ENCODE measurements around the gene ZSCAN10. TPM values are rescaled to one million over a fixed set of nuclear protein-coding genes. Genes with fewer than 3 reads are reported as not detected.

ZSCAN10 gene
- total RNA-seq, 1 experiment from 2014 or later = not detected

DNA sequence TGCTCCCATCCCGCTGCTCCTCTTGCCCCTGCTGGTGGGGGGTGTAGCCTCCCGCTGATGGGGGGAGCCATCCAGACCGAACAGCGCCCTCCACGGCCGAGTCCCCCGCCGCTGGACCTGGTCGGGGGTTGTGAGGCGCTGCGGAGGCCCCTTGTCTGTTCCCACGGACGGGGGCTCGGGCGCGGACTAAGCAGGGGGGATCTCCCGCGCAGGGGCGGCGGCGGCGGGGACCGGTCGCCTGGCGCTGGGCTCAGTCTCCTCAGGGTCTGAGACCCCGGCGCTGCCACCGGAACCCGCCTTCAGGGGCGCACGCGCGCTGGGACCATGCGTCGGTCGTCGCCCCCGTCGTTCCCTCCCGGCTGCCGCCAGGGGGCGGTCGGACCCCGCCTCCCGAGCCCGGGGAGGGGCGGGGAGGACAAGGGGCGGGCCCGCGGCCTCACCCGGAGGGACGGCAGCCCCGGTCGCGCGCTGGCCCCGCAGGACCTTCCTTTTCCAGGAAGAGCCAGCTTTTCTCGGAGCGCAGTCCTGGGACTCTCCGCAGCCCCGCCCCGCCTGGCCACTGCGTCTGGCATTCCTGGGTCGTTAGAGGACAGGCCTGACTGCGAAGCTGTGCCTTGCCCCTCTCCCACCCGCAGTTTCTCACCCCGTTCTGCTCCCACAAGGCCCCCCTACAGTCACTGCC lies 39.9 kb downstream of the ZSCAN10 start:
- no peak for TF ChIP-seq EZH2phosphoT487 (IDR thresholded peaks at IDR 0.05; ENCODE audit: borderline replicate concordance, low read length)
- TF ChIP-seq, protein P1, sequence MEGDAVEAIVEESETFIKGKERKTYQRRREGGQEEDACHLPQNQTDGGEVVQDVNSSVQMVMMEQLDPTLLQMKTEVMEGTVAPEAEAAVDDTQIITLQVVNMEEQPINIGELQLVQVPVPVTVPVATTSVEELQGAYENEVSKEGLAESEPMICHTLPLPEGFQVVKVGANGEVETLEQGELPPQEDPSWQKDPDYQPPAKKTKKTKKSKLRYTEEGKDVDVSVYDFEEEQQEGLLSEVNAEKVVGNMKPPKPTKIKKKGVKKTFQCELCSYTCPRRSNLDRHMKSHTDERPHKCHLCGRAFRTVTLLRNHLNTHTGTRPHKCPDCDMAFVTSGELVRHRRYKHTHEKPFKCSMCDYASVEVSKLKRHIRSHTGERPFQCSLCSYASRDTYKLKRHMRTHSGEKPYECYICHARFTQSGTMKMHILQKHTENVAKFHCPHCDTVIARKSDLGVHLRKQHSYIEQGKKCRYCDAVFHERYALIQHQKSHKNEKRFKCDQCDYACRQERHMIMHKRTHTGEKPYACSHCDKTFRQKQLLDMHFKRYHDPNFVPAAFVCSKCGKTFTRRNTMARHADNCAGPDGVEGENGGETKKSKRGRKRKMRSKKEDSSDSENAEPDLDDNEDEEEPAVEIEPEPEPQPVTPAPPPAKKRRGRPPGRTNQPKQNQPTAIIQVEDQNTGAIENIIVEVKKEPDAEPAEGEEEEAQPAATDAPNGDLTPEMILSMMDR (conservative IDR thresholded peaks at IDR 0.05; ENCODE audit: low read depth, low read length) = peak; percentile 62
- intact Hi-C loops (cut with micrococcal nuclease) = loop anchor here (1.0 kb wide), 1 partner anchor 65 kb away; no protein-coding TSS in a partner anchor

DNA sequence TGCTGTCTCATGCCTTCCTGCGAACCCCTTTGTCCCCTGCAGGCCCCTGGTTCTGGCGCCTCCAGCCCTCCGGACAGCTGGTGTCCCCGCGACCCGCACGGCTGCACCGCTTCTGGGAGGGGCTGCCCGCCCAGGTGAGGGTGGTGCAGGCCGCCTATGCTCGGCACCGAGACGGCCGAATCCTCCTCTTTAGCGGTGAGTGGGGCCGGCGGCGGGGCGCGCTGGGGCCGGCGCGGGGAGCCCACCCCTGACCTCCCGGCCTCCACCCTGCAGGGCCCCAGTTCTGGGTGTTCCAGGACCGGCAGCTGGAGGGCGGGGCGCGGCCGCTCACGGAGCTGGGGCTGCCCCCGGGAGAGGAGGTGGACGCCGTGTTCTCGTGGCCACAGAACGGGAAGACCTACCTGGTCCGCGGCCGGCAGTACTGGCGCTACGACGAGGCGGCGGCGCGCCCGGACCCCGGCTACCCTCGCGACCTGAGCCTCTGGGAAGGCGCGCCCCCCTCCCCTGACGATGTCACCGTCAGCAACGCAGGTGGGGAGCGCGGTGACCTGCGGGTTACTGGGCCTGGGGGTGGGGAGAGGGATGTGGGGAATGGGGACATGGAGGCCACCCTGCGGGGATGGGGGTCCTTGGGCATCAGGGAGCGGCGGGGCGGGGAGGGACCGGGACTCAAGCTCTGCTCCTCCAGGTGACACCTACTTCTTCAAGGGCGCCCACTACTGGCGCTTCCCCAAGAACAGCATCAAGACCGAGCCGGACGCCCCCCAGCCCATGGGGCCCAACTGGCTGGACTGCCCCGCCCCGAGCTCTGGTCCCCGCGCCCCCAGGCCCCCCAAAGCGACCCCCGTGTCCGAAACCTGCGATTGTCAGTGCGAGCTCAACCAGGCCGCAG lies 40.7 kb downstream of the ZSCAN10 start:
- H3K4me2 ChIP-seq (ENCODE audit: low read length) = peak overlapping the region; percentile 98
- ATAC-seq (peak; percentile 50), DNase-seq (peak; percentile 29)
- no peaks in the 10 kb centered on the region for H3K36me3 ChIP-seq (ENCODE audit: low read depth, low read length)
- no TSS peak for BruUV-seq (replicated peaks)
- ChIA-PET POLR2A (ENCODE audit: unreplicated experiment) (no interaction called here), CTCF (interaction anchor here (0.6 to 1.7 kb wide), 4 partner anchors 13 to 56 kb away, joined by 3 to 9 read pairs (median 6); no protein-coding TSS in a partner anchor)
- H3K27me3 ChIP-seq (ENCODE audit: low read length) = no peaks in the 10 kb centered on the region
- peak overlapping the region; percentile 90 for H2AFZ ChIP-seq (ENCODE audit: low read length)
- no peaks in the 10 kb centered on the region for H4K20me1 ChIP-seq (ENCODE audit: low read length)
- H3K9me2 ChIP-seq (replicated peaks; ENCODE audit: low read length) = no peaks in the 10 kb centered on the region
- H3K27ac ChIP-seq (ENCODE audit: low read length) = no peak overlapping the region
- no peaks in the 10 kb centered on the region for H3K79me2 ChIP-seq (ENCODE audit: low read length)
- intact Hi-C loops (cut with micrococcal nuclease) = loop anchor here (1.0 kb wide), 1 partner anchor 66 kb away; no protein-coding TSS in a partner anchor
- H3K9me3 ChIP-seq (ENCODE audit: low read length) = no peaks in the 10 kb centered on the region
- H3K4me1 ChIP-seq (ENCODE audit: insufficient read depth, low read length) = no peaks in the 10 kb centered on the region
- H3K4me3 ChIP-seq (ENCODE audit: low read length) = peak overlapping the region; percentile 86
- TF ChIP-seq EZH2 (IDR thresholded peaks at IDR 0.05; ENCODE audit: low read length, unreplicated experiment) (no peak), EZH2phosphoT487 (IDR thresholded peaks at IDR 0.05; ENCODE audit: borderline replicate concordance, low read length) (no peak)
- TF ChIP-seq, protein P1 (conservative IDR thresholded peaks at IDR 0.05; ENCODE audit: low read depth, low read length) = no peak; the same call in 1 of the 2 replicates
- no peaks in the 10 kb centered on the region for H3F3A ChIP-seq (ENCODE audit: low read length, unreplicated experiment)
- H3K9ac ChIP-seq (ENCODE audit: low read length) = peak overlapping the region; percentile 88

More for the DNA sequence above, 39.9 kb downstream of the ZSCAN10 start:
- DNase-seq = peak; percentile 83
- POLR2A ChIA-PET (ENCODE audit: unreplicated experiment) = interaction anchor here (0.6 kb wide), 1 partner anchor 444 kb away, joined by 4 read pairs; no protein-coding TSS in a partner anchor
- peak overlapping the region; percentile 86 for H3K4me3 ChIP-seq (ENCODE audit: low read length)
- CTCF ChIA-PET = interaction anchor here (0.6 to 1.7 kb wide), 2 partner anchors 31 to 55 kb away, joined by 5 to 9 read pairs; no protein-coding TSS in a partner anchor
- H4K20me1 ChIP-seq (ENCODE audit: low read length) = no peaks in the 10 kb centered on the region
- H3K36me3 ChIP-seq (ENCODE audit: low read depth, low read length) = no peaks in the 10 kb centered on the region
- H3K27me3 ChIP-seq (ENCODE audit: low read length) = no peaks in the 10 kb centered on the region
- H3K79me2 ChIP-seq (ENCODE audit: low read length) = no peaks in the 10 kb centered on the region
- no peaks in the 10 kb centered on the region for H3K9me3 ChIP-seq (ENCODE audit: low read length)
- H3K27ac ChIP-seq (ENCODE audit: low read length) = no peak overlapping the region
- peak overlapping the region; percentile 88 for H3K9ac ChIP-seq (ENCODE audit: low read length)
- H3K9me2 ChIP-seq (replicated peaks; ENCODE audit: low read length) = no peaks in the 10 kb centered on the region
- H2AFZ ChIP-seq (ENCODE audit: low read length) = peak overlapping the region; percentile 90
- no peaks in the 10 kb centered on the region for H3F3A ChIP-seq (ENCODE audit: low read length, unreplicated experiment)
- ATAC-seq = peak; percentile 91
- peak overlapping the region; percentile 98 for H3K4me2 ChIP-seq (ENCODE audit: low read length)
- no peaks in the 10 kb centered on the region for H3K4me1 ChIP-seq (ENCODE audit: insufficient read depth, low read length)
- no TSS peak for BruUV-seq (replicated peaks)

Data from PC-3 (cell line).